ENCODE results near the gene SRGAP1. TPM values are rescaled to one million over a fixed set of nuclear protein-coding genes. Genes with fewer than 3 reads are reported as not detected.
A peak's percentile ranks its signal among the peaks of the same experiment; 100 is the strongest.

The SRGAP1 gene
- total and polyA plus RNA-seq, 2 of the 4 experiments (the other 2 are of a cell fraction): 10.0 to 10.2 TPM

- Histone ChIP-seq H3K4me2 (ENCODE audit: low read depth, low read length) (no peak overlapping the region), H2BK15ac (ENCODE audit: low read depth, low read length) (no peak overlapping the region), H2BK120ac (ENCODE audit: low read depth, low read length) (no peak overlapping the region), H2BK5ac (ENCODE audit: low read depth, low read length, poor library complexity, severe bottlenecking) (no peak overlapping the region), H3K4me3 (ENCODE audit: insufficient read depth, low read depth, low read length) (no peak overlapping the region), H3K4me1 (ENCODE audit: control insufficient read depth, insufficient read depth, low read length) (peaks cover 18% of the 10 kb centered on the region), H2AK9ac (replicated peaks; ENCODE audit: low read depth, low read length, poor library complexity) (peak overlapping the region; percentile 63), H2BK20ac (ENCODE audit: low read depth, low read length) (no peak overlapping the region; the same call in 1 of the 2 replicates), H3K79me1 (ENCODE audit: low read depth in 1 of 2, low read length in 2 of 2) (peaks cover 41 to 80% of the 10 kb centered on the region in 2 experiments), H3K9me3 (ENCODE audit: control insufficient read depth, insufficient read depth, low read length) (no peaks in the 10 kb centered on the region), H3K18ac (ENCODE audit: low read depth, low read length) (no peak overlapping the region), H4K5ac (ENCODE audit: low read depth, low read length) (peak overlapping the region; percentile 49; the same call in 1 of the 2 replicates), H4K8ac (ENCODE audit: low read depth in 2 of 2, low read length in 2 of 2) (0 out of 4 replicates have a peak overlapping the region, but pooled peaks of 1 of the 2 experiments have one; percentile 1), H4K91ac (ENCODE audit: insufficient read depth, low read depth, low read length) (peak overlapping the region; percentile 11; the same call in 1 of the 2 replicates), H3K56ac (ENCODE audit: extremely low read depth, insufficient read depth, low read length) (no peak overlapping the region), H3K4ac (ENCODE audit: low read depth, low read length) (no peak overlapping the region), H3K23ac (ENCODE audit: low read depth, low read length) (peak overlapping the region; percentile 33; the same call in 1 of the 2 replicates), H3K14ac (replicated peaks; ENCODE audit: low read depth, low read length) (no peak overlapping the region; the same call in 1 of the 2 replicates), H2AFZ (replicated peaks; ENCODE audit: low read length, poor library complexity) (no peak overlapping the region), H3K9me1 (ENCODE audit: insufficient read depth, low read length) (peaks cover 18% of the 10 kb centered on the region), H3K27ac (ENCODE audit: insufficient read depth, low read length) (no peak overlapping the region), H3K27me3 (ENCODE audit: control insufficient read depth, insufficient read depth, low read length) (no peaks in the 10 kb centered on the region), H3K36me3 (ENCODE audit: control insufficient read depth, insufficient read depth, low read length) (peaks cover 17% of the 10 kb centered on the region), H2AK5ac (ENCODE audit: low read depth, low read length) (no peak overlapping the region), H3K9ac (ENCODE audit: low read depth, low read length) (no peak overlapping the region), H4K20me1 (ENCODE audit: insufficient read depth, low read length) (peaks cover 12% of the 10 kb centered on the region; the same call in 1 of the 2 replicates)
- ATAC-seq (ENCODE audit: low read depth): no peak
- no peak for TF ChIP-seq USF2 (IDR thresholded peaks at IDR 0.05; ENCODE audit: low read depth, low read length)
- no peak for TF ChIP-seq ELK1 (IDR thresholded peaks at IDR 0.05; ENCODE audit: borderline replicate concordance, low read depth, low read length)
- TF ChIP-seq, protein P1, sequence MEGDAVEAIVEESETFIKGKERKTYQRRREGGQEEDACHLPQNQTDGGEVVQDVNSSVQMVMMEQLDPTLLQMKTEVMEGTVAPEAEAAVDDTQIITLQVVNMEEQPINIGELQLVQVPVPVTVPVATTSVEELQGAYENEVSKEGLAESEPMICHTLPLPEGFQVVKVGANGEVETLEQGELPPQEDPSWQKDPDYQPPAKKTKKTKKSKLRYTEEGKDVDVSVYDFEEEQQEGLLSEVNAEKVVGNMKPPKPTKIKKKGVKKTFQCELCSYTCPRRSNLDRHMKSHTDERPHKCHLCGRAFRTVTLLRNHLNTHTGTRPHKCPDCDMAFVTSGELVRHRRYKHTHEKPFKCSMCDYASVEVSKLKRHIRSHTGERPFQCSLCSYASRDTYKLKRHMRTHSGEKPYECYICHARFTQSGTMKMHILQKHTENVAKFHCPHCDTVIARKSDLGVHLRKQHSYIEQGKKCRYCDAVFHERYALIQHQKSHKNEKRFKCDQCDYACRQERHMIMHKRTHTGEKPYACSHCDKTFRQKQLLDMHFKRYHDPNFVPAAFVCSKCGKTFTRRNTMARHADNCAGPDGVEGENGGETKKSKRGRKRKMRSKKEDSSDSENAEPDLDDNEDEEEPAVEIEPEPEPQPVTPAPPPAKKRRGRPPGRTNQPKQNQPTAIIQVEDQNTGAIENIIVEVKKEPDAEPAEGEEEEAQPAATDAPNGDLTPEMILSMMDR (conservative IDR thresholded peaks at IDR 0.05; ENCODE audit: low read depth, low read length): no peak
- TF ChIP-seq RFX5 (IDR thresholded peaks at IDR 0.05; ENCODE audit: low read depth, low read length): no peak
- TF ChIP-seq CEBPB (IDR thresholded peaks at IDR 0.05; ENCODE audit: low read depth, low read length): no peak
- TF ChIP-seq RAD21 (IDR thresholded peaks at IDR 0.05; ENCODE audit: low read length): no peak
- no peak for TF ChIP-seq FOS (IDR thresholded peaks at IDR 0.05; ENCODE audit: low read depth, low read length)
- no peak for TF ChIP-seq POLR2A (IDR thresholded peaks at IDR 0.05; ENCODE audit: low read depth, low read length)
- no peak for DNase-seq
- intact Hi-C loops (cut with micrococcal nuclease) (no loop called here), dilution Hi-C loops (cut with HindIII; ENCODE audit: low sequenced_read_pairs, unreplicated experiment) (no loop called here), in situ Hi-C loops (cut with MboI; ENCODE audit: low sequenced_read_pairs) (no loop called here)
- CTCF ChIA-PET: no interaction called here
- no TSS peak for BruUV-seq (replicated peaks)
- POLR2A ChIA-PET (ENCODE audit: unreplicated experiment): no interaction called here
These were observed 141.0 kb downstream of the SRGAP1 start for GRCh38 chr12:63985456-63985855.
